ENCODE data around the gene ULK2.
"Not testable (repeated sequence)": the region's sequence is repeated elsewhere in the genome, so short reads cannot be mapped to it uniquely, and the experiment has no call there.

ULK2 gene

GRCh38 chr17:19860647-19861177 lies 7.0 kb downstream of the ULK2 start:
- not testable (repeated sequence) for DNase-seq

DNA sequence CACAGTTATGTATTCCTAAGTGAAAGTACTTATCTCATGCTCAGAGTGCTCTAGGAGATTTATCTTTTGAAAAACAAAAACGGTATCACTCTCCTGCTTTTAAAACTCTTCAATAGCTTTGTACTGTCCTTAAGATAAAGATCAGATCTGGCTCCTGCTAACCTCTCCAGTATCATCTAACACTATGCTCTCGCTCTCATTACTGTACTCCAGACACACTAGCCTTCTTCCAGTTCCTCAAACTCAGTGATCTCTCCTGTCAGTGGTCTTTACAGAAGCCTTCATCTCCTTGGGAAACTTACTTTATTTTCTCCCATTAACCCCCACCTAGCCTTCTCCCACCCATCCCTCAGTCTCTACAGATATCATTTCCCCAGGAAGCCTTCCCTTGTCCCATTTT lies 10.1 kb downstream of the ULK2 start:
- DNase-seq = no peak

DNA sequence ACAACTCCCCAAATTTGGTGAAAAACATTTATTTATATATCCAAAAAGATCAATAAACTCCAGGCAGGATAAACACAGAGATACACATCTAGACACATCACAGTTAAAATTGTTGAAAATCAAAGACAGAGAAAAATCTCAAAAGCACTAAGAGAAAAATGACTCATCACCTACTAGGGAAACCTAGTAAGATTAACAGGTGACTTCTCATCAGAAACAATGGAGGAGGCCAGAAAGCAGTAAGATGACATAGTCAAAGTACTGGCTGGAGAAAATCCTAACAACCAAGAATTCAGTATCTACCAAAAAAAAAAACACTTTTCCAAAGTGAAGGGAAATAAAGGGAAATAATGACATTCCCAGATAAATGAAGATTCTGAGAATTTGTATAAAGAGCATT lies 33.8 kb downstream of the ULK2 start:
- no peak for DNase-seq

DNA sequence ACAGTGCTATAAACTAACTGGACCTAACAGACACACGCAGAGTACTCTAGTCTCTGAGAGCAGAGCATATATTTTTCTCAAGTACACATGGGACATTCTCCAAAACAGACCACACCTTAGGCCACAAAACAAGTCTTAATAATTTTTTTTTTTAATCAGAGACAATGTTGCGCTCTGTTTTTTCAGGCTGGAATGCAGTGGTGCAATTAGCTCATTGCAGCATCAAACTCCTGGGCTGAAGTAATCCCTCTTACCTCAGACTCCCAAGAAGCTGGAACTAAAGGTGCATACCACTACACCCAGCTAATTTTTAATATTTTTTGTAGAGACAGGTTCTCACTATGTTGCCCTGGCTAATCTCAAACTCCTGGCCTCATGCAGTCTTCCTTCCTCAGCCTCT lies 37.7 kb downstream of the ULK2 start:
- no peak for DNase-seq

DNA sequence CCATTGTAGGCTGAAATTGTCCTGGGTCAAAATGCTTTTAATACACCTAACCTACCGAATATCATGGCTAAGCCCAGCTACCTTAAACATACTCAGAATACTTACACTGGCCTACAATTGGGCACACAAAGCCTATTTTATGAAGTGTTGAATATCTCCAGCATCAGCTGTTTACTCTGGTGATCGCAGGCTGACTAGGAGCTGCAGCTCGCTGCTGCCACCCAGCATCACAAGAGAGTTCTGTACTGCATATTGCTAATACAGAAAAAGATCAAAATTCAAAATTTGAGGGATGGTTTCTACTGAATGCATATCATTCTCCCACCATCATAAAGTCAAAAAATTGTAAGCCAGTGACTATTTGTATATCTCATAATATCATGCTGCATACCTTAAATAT lies 55.3 kb downstream of the ULK2 start:
- no peak for DNase-seq

DNA sequence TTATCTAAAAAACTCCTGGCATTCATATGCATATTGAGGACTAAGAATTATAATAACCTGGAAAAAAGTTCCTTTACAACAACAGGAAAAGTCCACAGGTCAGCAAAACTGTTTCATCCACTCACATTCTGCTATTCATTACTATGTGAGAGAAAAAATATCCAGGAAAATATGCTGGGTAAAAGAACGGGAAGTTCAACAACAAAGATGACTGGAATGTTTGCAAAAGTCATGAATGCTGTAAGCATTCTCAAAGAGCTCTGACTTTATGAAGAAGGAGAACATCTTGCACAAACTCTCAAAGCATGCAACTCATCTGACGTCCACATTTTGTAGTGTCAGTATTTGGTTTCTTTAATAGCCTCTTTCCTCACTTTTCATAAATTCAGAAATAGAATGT lies 62.7 kb downstream of the ULK2 start:
- no peak for DNase-seq

- no peak for DNase-seq
Observed at GRCh38 chr17:19800571-19800970, 67.2 kb downstream of the ULK2 start.

- no peak for DNase-seq
Observed at GRCh38 chr17:19799796-19800195, 67.9 kb downstream of the ULK2 start.

DNA sequence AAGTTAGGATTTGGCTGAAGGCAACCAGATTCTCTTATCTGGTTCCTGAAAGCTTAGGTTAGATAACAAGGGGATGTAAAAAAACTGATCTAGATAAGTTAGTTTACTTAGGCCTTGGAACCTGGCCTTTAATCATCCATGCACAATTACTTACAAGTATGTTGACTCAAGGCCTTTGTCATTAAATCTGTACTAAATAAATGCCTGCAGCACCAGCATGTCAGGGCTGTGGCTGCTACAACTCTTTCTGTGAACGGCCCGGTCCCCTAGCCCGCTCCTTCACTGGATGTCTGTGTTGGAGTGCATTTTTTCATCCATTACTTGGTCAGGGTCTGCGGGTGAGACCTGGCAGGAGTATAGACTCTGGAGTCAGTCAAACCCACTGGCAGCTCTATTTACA lies 71.3 kb downstream of the ULK2 start:
- no peak for DNase-seq

DNA sequence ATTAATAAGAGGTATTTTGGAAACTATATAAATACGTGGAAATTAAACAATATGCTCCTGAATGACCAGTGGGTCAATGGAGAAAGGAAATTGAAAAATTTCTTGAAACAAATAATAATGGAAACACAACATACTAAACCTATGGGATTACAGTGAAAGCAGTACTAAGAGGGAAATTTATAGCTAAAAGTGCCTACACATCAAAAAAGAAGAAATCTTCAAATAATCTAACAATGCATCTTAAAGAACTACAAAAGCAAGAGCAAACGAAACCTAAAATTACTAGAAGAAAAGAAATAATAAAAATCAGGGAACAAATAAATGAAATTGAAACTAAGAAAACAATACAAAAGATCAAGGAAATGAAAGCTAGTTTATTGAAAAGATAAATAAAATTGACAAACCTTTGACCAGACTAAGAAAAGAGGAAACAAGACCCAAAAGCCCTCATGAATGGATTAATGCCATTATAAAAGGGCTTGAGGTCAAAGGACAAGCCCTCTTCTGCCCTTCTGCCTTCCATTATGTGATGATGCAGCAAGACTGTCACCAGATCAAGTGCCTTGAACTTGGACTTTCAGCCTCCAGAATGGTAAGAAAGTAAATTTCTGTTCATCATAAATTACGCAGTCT lies 75.7 kb downstream of the ULK2 start:
- DNase-seq = no peak

- no peak for DNase-seq
Observed at GRCh38 chr17:19787733-19788357, 79.9 kb downstream of the ULK2 start.

DNA sequence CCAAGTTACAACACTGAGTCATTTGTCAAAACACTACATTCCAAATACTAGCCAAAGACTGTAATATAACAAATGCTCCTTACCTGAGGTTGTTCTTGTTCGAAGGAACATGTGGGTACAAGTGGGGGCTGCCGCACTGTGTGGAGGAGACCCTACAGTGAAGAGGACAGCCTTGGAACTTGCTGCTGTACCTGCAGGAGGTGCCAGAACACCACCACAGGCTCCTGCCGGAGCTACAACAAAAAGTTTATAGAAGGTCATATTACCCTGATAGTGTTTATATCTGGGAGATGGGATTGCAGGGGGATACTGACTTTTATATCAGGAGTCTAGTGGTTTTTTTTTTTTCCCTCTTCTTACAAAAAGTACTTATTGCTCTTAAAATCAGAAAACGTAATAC lies 81.9 kb downstream of the ULK2 start:
- DNase-seq = no peak

GRCh38 chr17:19781488-19782458 lies 86.0 kb downstream of the ULK2 start:
- no peak for DNase-seq

- no peak for DNase-seq
Observed at GRCh38 chr17:19780846-19781245, 86.9 kb downstream of the ULK2 start.

DNA sequence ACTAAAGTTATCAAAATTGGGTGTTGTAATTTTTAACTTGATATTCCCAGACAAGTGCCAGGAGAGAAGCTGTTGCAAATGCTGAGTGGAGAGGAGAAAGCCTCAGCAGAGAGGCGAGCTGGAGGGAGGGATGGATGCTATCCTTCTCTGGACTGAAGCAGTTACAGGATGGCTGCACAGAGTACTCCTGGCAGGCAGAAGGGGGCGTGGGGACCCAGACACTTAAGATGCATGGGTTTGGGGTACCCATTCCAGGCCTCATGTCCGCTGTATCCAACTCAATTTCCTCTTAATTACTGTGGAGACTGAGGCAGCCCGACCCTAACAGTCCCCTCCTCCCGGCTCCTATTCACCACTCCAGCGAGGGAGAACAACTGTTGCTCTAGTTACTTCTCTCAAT lies 94.2 kb downstream of the ULK2 start:
- DNase-seq = no peak

DNA sequence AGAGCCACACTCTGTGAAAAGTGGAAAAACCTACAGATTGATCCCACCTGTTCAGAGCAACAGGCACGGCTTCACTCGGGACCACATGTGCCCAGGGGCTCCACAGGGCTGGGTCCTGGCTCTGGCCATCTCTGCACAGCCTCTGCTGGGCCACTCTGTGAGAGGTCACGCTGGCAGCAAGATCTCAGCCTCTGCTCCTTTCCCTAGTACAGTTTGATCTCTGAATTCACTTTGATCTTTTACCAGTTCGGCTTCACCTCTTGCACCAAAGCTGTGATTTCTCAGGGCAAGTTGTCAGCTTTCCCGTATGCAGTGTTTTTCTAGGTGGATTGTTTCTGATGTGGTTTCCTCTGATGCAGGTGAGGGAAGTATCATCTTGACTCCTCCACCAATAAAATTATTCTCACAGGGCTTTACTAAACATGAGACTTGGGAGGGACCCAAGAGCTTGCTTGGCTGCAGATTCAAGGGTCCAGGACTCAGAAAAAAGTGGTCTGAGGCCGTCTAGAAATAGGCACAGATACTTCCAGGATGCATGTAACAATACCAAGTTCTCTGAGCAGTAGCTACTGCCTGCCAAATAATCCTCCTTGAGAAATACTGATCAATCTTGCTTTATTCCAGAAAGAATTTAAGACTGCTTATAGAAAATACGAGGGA lies 95.6 kb downstream of the ULK2 start:
- no peak for DNase-seq

GRCh38 chr17:19770985-19771735 lies 96.6 kb downstream of the ULK2 start:
- no peak for DNase-seq

- DNase-seq = peak; percentile 88
Observed at GRCh38 chr17:19769946-19770652, 97.6 kb downstream of the ULK2 start.

DNA sequence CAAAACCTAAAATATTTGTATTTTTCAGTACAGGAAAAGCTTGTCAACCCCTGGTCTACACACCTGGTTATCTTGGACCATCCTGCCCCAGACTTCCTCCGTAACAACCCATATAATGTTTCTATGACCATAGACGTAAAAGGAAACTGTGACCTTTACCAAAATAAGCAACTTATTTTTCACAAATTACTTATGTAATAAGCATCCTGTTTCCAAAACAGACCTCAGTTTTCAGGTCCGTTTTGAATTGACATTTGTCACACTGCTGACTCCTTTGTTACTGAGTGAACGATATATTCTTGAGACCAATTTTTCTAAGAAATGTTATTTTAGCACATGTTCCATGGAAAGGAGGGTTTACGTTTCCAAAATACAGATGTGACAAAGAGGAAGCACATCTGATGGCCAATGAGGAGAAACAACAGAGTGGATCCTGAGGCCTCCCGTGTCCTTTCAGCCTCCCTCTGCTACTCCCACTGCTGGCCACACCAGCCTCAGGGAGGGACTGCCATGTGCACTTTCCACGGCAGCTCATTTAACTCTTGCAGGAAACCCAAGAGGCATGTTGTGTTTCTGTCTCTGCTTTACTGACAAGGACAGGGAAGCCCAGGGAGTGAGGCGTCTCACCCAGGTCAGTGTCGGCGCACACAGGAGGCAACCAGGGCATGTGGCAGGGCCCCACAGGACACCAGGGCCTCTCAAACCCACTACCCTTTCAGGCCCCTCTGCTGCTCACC lies 99.5 kb downstream of the ULK2 start:
- DNase-seq = no peak

DNA sequence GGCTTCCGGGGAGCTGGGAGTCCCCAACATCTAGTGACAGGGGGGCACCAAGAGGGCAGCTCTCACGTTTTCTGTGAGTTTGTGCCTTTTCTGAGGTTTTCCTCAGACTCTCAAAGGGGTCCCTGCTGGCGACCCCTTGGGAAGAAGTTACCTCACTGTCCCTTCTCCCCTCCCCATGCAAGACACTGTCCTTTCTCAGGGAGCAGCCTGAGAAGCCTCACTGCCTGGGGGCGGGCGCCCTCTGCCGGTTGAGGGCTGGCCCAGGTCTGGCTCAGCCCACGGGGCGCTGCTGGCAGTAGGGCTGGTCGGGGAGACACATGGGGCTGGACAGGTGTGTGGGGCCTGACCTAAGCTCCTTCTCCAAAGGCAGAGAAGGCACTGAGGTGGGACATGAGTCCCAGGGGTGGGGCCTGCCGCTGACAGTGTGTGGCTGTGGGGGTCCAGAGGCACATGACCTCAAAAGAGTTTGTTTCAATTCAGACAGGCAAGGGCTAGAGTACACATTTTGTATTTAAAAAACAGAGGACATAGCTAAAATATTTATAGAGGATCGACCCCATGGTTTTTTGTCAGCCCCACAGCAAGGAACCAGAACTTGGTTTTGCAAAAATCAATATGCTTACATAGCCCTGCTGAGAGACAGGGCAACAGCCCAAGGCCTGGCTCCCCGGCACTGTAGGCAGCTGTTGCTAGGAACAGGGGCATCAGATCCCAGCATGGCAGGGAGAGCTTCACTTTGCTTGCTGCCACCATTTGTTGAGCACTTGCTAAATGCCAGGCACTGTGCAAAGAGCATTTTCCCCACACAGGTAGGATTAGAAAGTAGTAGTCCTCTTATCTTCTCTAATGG lies 101.1 kb downstream of the ULK2 start:
- peak; percentile 63 for DNase-seq

Data from EL (cell line).